Smooth muscle cell of the pulmonary artery (primary cell): ENCODE data around the gene SLC22A14. TPM values are rescaled to one million over a fixed set of nuclear protein-coding genes. Genes with fewer than 3 reads are reported as not detected.

Experiments
- total RNA-seq: library from RNA; depleted of rRNA; stranded (reverse); fragments of >200 nt; gene quantifications from 2 replicates; pipeline ENCODE4 v1.2.3, GENCODE V29; 2014

Gene SLC22A14, protein sequence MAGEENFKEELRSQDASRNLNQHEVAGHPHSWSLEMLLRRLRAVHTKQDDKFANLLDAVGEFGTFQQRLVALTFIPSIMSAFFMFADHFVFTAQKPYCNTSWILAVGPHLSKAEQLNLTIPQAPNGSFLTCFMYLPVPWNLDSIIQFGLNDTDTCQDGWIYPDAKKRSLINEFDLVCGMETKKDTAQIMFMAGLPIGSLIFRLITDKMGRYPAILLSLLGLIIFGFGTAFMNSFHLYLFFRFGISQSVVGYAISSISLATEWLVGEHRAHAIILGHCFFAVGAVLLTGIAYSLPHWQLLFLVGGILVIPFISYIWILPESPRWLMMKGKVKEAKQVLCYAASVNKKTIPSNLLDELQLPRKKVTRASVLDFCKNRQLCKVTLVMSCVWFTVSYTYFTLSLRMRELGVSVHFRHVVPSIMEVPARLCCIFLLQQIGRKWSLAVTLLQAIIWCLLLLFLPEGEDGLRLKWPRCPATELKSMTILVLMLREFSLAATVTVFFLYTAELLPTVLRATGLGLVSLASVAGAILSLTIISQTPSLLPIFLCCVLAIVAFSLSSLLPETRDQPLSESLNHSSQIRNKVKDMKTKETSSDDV
- 0.46 and 0.66 TPM in 2 replicates for total RNA-seq

DNA sequence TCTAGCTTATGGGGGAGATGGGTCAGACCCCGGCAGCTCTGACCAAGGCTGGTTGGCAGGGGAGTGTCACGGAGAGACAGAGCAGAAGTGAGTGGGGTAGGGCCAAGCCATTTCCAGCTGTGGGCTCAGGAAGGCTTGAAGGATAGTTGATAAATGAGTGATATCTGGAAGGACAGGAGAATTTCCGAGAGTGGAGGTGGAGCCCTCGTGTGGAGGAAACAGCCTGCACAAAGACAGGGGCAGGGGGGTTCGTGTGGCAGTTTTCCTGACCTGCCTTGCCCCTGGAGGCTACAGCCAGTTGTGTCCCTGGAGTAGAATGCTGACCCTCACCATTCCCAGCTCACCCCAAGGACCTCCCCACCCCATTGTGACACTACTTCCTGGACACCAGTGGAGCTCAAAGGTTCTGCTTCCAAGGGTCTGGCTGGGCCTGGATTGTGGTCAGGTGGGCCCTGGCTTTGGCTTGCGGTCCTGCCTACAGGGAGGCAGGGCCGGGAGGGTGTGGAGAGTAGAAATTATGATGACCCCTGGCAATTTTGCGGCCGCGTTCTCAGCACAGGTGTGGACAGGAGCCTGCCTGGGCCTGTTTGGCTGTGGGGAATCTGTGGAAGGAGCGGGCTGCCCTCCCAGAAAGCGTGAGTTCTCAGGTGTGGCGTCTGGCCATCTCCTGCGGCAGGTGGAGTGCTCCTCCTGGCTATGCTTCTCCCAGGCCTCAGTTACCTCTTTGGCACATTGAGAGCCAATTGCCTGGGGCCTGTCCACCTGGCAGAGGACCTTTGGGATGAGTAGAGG lies at the start of gene SLC22A14:
SLC22A14 (plus strand) TSS at position 400 of the 792 bp plus-strand sequence. CDS start 23,733 bp downstream, outside the sequence.

DNA sequence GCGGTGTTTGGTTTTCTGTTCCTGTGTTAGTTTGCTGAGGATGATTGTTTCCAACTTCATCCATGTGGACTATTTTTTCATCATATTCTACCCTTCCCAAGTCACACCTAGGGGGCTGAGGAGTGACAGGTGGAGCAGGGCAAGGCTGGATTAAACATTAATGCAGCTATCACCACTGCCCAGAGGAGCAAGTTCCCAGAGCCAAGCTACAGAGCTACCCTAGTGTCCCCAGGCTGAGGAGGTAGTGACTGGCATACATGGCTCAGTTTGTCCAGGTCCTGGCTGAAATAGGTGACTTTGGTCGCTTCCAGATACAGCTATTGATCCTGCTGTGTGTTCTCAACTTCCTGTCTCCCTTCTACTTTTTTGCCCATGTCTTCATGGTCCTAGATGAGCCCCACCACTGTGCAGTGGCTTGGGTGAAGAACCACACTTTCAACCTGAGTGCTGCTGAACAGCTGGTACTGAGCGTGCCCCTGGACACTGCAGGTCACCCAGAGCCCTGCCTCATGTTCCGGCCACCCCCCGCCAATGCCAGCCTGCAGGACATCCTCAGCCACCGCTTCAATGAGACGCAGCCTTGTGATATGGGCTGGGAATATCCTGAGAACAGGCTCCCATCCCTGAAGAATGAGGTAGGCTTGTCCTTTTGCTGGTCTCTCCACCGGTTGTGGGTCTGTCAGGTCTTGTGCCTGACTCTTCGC lies 16.3 kb upstream of the SLC22A14 start, which contains the start of gene SLC22A13:
SLC22A13 (plus strand) TSS at position 209 of the 704 bp plus-strand sequence; CDS start at position 258, 49 bp downstream.

DNA sequence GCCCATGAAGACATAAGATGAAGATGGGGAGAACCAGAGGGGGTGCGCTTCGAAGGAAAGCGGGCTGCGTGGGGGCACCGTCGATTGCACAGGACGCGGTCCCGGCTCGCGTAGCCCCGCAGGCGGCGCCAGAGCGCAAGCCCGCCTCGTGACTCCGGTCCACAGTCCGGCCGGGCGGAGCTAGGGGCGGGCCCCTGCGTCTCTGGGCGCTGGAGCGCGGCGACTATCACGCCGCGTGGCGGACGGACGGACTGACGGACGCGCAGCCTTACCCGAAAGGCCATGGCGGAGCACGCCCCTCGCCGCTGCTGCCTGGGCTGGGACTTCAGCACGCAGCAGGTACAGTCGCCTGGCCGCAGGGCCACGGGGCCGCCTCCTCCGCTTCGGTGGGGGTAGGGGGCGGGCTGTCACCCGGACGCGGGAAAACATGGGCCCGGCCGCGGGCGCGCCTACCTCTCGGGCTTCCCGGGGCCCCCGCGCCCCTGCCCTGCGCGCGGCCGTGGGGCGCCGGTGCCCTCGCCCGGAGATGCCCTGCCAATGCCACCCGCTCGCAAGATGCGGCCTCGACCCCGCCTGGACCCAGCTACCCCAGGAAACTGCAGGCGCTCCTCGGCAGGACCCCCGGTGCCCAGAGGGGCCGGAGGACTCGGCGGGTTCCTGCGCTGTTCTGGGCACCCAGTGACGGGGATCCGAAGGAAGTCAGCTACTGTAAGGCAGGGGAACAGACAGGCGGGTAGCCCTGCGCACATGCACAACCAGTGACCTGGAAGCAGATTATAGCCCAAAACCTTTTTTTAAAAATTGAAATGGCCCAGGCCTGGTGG lies 64.7 kb downstream of the SLC22A14 start, which contains the start of gene XYLB:
XYLB (plus strand) TSS at position 199 of the 824 bp plus-strand sequence; CDS start at position 283, 84 bp downstream.

Other genes with a start within 250 kb of the SLC22A14 start
- gene DLEC1, start 243.1 kb upstream of the SLC22A14 start, total RNA-seq, result 0.13 and 0.17 TPM in 2 replicates
- gene ACAA1, start 145.2 kb upstream of the SLC22A14 start, total RNA-seq, result 25.3 and 28.1 TPM in 2 replicates
- 13.2 and 13.9 TPM in 2 replicates for gene MYD88, start 143.6 kb upstream of the SLC22A14 start, total RNA-seq
- gene OXSR1, start 116.8 kb upstream of the SLC22A14 start, total RNA-seq, result 40.7 and 51.3 TPM in 2 replicates
- gene SLC22A13, start 16.5 kb upstream of the SLC22A14 start, total RNA-seq, result 0.46 and 1.2 TPM in 2 replicates
- 6.4 and 8.8 TPM in 2 replicates for gene XYLB, start 64.5 kb downstream of the SLC22A14 start, total RNA-seq
- 3.2 and 4.0 TPM in 2 replicates for gene ACVR2B, start 171.6 kb downstream of the SLC22A14 start, total RNA-seq
- 8.9 and 46.1 TPM in 2 replicates for gene EXOG, start 214.0 kb downstream of the SLC22A14 start, total RNA-seq